ENCODE data around the gene GLRA2. TPM values are rescaled to one million over a fixed set of nuclear protein-coding genes. Genes with fewer than 3 reads are reported as not detected.
A peak's percentile ranks its signal among the peaks of the same experiment; 100 is the strongest.

The GLRA2 gene
- polyA plus RNA-seq (ENCODE audit: insufficient read length in 3 of 3) = under 1 TPM; 0.19 to 0.37 (median 0.32) TPM
- long read RNA-seq, donor 1 = 0 reads
- long read RNA-seq, donor 2 = 0 reads
- long read RNA-seq, donor 3 = 0 reads
- long read RNA-seq, donor 4 = 0 reads
- long read RNA-seq, donor 5 = 0 reads
- long read RNA-seq, donor 6 = 0 reads
- long read RNA-seq, donor 7 = 0 reads
- long read RNA-seq, donor 8 = 0 reads
- long read RNA-seq, donor 9 = 0 reads
- long read RNA-seq, donor 10 = 0 reads
- long read RNA-seq, donor 11 = 0 reads
- long read RNA-seq, donor 12 = 0 reads
- long read RNA-seq, donor 13 = 0 reads
- long read RNA-seq, donor 14 = 0 reads
- long read RNA-seq, donor 15 = 0 reads
- long read RNA-seq, donor 16 = 0 reads

DNA sequence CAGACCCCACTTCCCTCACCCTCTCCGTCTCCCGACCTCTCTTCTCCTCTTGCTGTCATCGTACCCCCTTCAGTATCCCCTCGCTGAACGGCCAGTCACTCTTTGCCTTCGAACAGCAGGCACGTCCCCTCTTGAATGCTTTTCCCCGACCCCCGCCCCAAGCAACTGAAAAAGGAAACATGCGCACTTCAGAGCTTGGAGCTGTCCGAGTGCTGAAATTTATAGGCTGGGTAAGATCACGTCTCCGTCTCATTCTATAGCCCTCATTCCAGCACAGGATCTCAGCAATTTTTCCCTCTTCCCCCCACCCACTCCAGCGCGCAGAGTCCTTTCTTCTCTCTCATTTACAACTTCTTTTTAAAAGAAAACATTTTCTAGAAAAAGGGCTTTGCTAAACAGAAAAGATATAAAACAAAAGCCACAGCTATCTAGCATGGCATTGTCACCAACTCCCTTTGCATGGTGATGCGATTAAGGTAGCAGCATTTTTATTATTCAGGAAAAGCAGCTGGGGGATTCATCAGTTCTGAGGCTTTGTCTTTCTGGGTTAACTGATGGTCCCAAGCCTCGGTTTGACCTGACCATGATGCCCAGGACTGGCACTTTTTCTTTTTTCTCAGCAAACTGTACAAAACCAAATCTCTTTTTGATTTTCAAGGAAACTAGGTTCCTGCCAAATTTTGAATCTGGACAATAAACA, at the start of gene GLRA2:
GLRA2 (plus strand) TSS at position 247 of the 700 bp plus-strand sequence. CDS start 522 bp downstream, outside the sequence.
- peak in 9 of 11 donors; percentile 39 to 60 (median 52) for DNase-seq (ENCODE audit: extremely low read depth in 1 of 11, low read depth in 9 of 11, low spot score in 4 of 11)

GRCh38 chrX:14489437-14489836, 39.9 kb upstream of the GLRA2 start:
- peak in 1 of 11 donors; percentile 20 for DNase-seq (ENCODE audit: extremely low read depth in 1 of 11, low read depth in 9 of 11, low spot score in 4 of 11)

GRCh38 chrX:14491689-14492088, 37.6 kb upstream of the GLRA2 start:
- DNase-seq (ENCODE audit: extremely low read depth in 1 of 11, low read depth in 9 of 11, low spot score in 4 of 11) = no peak

DNA sequence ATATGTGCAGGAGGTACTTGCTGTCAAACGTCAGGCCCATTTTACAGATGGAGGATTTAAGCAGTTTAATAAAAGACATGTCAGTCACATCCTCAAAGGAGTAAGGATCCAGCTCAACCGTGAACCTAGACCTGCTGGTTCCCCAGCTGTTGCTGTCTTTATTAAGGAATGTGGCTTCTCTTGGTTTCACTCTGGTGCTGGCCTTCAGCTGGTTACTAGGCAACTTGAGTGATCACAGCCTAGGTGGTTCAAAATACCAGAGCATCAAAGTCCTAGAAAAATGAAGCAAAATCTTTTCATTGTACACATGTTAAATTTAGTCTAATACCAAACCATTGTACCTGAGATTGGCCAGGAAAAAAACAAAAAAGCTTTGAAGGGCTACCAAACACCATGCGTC, 32.7 kb upstream of the GLRA2 start:
- no peak for DNase-seq (ENCODE audit: extremely low read depth in 1 of 11, low read depth in 9 of 11, low spot score in 4 of 11)

- DNase-seq (ENCODE audit: extremely low read depth in 1 of 11, low read depth in 9 of 11, low spot score in 4 of 11) = no peak
Observed at GRCh38 chrX:14497184-14497666, 32.1 kb upstream of the GLRA2 start.

DNA sequence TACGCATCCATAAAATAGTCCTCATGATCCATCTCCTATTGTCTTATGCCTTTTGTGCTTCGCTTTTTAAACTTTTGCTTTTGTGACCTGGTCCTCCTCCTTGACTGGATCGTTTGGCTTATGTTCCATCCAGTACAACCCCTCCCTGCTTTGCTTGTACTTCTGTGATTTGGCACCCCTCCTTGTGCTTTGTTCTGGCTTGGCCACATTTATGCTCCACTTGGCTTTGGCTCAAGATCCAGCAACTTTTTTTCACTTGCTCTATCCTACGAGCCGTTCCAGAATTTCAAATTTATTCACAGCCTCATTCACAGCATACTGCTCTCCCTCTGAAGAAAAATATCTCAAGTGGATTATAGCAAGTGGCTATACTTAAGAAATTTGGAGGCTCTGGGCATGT, 28.0 kb upstream of the GLRA2 start:
- no peak for DNase-seq (ENCODE audit: extremely low read depth in 1 of 11, low read depth in 9 of 11, low spot score in 4 of 11)

DNA sequence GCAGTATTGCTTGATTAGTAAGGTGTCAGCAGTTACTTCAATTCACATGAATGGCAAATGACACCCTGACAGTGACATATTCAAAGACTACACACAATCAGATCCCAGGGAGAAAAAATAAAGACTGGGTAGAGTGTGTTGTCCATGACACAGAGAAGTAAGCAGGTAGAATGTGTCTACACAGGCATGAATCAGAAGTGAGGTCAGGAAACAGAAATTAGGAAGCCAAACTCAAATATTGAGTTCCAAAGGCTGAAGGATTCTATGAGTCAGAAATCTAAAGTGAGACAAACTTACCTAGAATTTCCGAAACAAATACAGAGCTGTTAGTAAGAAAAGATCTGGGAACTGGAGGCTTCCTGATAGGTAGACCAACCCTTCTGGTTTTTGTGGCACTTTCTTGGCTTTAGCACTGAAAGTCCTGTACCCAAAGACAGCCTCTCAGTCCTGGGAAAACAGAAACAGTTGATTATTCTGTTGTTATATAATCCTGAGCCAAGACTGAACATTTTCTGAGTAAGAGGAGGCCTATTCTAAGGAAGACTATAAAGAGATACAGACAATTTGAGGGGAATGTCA, 24.3 kb upstream of the GLRA2 start:
- no peak for DNase-seq (ENCODE audit: extremely low read depth in 1 of 11, low read depth in 9 of 11, low spot score in 4 of 11)

GRCh38 chrX:14505648-14506047, 23.7 kb upstream of the GLRA2 start:
- no peak for DNase-seq (ENCODE audit: extremely low read depth in 1 of 11, low read depth in 9 of 11, low spot score in 4 of 11)

DNA sequence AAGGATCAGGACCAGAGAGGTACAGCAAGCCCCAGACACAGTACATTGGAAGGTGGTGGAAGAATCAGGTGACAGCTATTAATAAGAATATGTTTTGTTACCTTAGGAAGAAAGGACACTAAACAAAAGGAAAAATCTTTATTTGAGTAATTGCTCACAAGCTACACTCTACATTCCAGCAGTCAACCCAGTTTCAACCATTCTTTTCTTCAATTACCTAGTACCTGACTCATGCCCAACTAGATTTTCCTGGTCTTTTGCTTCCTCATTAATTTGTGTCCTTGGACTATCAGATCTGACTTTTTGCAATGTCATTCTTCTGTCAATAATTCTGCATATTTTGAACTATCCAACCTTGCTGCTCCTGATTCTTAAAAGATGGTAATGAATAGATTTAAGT, 22.5 kb upstream of the GLRA2 start:
- no peak for DNase-seq (ENCODE audit: extremely low read depth in 1 of 11, low read depth in 9 of 11, low spot score in 4 of 11)

DNA sequence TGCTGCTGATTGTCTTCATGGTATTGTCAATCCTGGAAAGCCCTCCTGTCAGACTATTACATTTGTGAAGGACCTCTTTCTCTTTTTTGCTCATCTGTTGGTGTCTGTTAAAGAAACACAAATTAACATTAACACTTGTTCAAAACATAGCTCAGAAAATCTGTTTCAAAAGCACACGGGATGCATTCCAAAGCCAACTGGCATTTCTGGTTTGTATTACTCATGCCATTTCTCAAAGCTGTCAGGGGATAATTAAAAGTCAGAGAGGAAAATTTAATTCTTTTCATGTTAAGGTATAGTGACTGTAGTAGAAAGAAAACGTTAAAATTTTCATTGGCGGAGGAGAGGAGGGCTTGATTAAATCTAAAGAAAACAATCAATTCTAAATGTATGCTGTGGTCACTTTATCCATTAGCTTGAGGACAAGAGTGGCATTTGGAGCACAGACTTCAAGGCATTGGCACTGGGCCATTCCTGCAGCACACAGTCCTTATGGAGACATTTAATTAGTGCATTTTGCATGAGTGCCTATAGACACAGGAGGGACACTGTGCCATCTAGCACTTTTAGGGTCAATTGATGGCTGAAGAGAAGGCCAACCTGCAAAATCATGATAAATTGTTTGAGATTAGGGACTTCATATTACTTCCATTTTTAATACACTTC, 21.2 kb upstream of the GLRA2 start:
- DNase-seq (ENCODE audit: extremely low read depth in 1 of 11, low read depth in 9 of 11, low spot score in 4 of 11) = no peak

DNA sequence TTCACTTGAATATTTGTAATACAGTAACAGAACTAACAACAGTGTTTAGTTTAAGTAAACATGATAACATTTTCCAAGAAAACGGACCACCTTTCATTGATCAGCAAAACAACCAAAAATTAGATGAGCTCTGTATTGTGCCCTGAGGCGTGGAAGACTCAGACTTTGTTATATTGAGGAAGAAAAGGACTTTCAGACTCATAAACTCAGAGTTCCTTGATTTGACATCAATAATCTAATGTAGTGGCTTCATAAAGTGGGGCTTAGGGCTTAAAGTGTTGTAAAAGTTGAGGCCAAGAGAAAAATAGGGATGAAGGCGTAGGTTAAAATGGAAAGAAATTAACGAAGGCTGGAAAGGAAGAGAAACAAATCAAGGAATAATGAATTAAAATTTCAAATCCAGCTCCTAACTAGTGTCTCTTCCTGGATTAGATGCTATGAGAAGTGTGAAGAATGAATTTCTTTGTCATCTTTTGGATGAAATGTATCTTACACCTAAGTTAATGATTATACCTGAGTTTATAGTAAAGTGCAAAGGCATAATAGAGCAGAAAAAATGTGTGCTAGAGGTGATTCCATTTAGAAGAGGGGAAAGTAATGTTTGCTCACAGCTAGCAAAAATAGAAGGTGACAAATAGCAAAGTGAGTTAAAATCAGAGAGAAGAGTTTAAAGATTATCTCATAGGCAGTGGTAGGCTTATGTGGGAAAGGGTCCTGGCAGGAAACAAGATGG, 19.8 kb upstream of the GLRA2 start:
- no peak for DNase-seq (ENCODE audit: extremely low read depth in 1 of 11, low read depth in 9 of 11, low spot score in 4 of 11)

DNA sequence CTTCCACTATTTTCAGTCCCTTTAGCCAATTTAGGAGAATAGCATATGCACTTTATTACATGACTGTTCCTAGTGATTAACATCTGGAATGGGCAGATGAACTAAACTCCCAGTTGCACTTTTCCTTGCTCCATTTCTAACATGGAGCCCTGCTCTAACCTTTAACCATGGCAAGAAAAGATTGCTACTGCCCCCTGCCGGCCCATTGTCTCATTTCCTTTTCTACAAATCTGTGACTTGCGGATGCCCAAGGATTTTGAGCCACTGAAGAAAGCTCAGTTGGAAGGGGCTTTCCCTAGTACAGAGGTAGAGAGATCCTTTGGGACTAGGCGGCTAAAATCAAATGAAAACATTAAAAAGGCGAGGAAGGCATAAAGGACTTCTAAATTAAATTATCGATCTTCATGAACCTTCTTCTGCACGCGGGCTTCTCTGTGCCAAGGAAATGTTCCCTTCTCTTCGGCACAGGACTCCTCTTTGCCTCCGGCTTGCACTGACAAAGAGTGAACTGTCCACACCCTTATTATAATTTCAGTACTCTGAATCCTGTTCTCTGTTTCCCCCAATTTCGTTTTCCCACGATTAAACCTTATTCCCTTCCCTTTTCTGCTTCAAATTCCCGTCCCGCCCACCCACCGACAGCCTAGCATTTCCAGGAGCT, 577 bp upstream of the GLRA2 start:
- peak; percentile 20 to 60 (median 42) for DNase-seq (ENCODE audit: extremely low read depth in 1 of 11, low read depth in 9 of 11, low spot score in 4 of 11)

DNA sequence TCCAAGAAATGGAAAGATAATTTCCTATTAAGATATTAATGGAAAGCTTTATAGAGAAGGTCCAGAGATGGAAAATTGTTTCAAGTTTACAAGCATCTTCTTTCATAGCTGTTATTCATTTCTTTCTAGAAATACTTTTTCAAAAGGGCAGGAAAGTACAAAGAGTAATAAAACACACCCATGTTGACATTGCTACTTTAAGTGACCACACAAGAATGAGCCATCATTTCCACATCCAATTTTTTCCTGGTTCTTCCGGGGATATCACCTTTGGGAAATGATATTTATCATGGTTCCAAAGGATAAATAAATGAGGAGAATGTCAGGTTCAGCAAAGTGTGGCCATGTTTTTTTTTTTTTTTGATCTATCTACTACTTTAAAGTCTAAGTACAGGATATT, 4.5 kb downstream of the GLRA2 start:
- no peak for DNase-seq (ENCODE audit: extremely low read depth in 1 of 11, low read depth in 9 of 11, low spot score in 4 of 11)

GRCh38 chrX:14546190-14546589, 16.9 kb downstream of the GLRA2 start:
- no peak for DNase-seq (ENCODE audit: extremely low read depth in 1 of 11, low read depth in 9 of 11, low spot score in 4 of 11)

GRCh38 chrX:14554131-14554715, 24.9 kb downstream of the GLRA2 start:
- DNase-seq (ENCODE audit: extremely low read depth in 1 of 11, low read depth in 9 of 11, low spot score in 4 of 11) = peak in 6 of 11 donors; percentile 2 to 18 (median 6)

DNA sequence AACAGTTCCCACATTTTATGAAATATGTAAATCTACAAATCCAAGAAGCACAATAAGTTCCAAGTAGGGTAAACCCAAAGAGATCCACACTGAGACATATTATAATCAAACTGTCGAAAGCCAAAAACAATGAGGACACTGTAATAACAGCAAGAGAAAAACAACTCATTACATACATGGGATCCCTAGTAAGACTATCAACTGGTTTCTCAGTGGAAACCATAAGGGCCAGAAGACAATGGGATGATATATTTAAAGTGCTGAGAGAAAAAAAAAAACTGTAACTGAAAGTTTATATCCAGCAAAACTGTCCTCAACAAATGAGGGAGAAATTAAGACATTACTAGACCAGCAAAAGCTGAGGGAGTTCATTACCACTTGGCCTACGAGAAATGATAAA, 34.7 kb downstream of the GLRA2 start:
- no peak for DNase-seq (ENCODE audit: extremely low read depth in 1 of 11, low read depth in 9 of 11, low spot score in 4 of 11)

DNA sequence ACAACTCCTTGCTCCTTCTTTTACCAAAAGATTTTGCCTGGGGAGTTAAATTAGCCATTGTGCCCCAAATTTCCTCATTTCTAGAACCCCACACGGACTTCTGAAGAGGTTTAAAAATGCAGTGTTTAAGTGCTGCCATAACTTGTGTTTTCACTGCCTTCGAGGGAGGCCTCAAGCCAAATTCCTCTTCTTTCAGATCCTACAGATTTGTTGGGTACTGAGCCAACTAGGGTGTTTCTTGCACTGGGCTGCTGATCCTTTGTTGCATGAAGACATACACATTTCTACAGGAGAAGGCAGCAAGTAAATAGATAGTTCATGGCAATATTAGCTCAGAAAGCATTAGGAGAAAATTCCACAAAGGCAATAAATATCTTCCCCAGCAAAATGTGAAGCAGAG, 43.8 kb downstream of the GLRA2 start:
- no peak for DNase-seq (ENCODE audit: extremely low read depth in 1 of 11, low read depth in 9 of 11, low spot score in 4 of 11)

- no peak for DNase-seq (ENCODE audit: extremely low read depth in 1 of 11, low read depth in 9 of 11, low spot score in 4 of 11)
Observed at GRCh38 chrX:14581081-14581480, 51.7 kb downstream of the GLRA2 start.
